GM21723 (cell line): ENCODE results near the gene OCIAD2.
"Not testable (repeated sequence)": the region's sequence is repeated elsewhere in the genome, so short reads cannot be mapped to it uniquely, and the experiment has no call there.

Experiments used
- ATAC-seq: cut with Tn5 transposase; IDR thresholded peaks from one replicate; pipeline ENCODE4 v1.9.1; 2021; ENCODE audit warnings: mild to moderate bottlenecking, moderate library complexity; ENCODE audit not compliant: unreplicated experiment

OCIAD2 gene

GRCh38 chr4:48906206-48907173, at the start of gene OCIAD2:
OCIAD2 (minus strand) TSS chr4:48906774; CDS start chr4:48904549, 2,225 bp downstream.
- ATAC-seq, result peak; percentile 98

GRCh38 chr4:48954314-48954713, 47.7 kb upstream of the OCIAD2 start:
- ATAC-seq, result no peak

GRCh38 chr4:48949518-48950219, 43.1 kb upstream of the OCIAD2 start:
- no peak for ATAC-seq

- ATAC-seq, result no peak
Measured at GRCh38 chr4:48949086-48949485, 42.5 kb upstream of the OCIAD2 start.

GRCh38 chr4:48947731-48948130, 41.2 kb upstream of the OCIAD2 start:
- ATAC-seq, result no peak

GRCh38 chr4:48945981-48946380, 39.4 kb upstream of the OCIAD2 start:
- ATAC-seq, result no peak

- ATAC-seq, result no peak
Measured at GRCh38 chr4:48944756-48945241, 38.2 kb upstream of the OCIAD2 start.

- no peak for ATAC-seq
Measured at GRCh38 chr4:48944252-48944651, 37.7 kb upstream of the OCIAD2 start.

GRCh38 chr4:48943387-48943786, 36.8 kb upstream of the OCIAD2 start:
- ATAC-seq, result no peak

GRCh38 chr4:48939785-48940184, 33.2 kb upstream of the OCIAD2 start:
- ATAC-seq, result no peak

GRCh38 chr4:48938831-48939230, 32.3 kb upstream of the OCIAD2 start:
- ATAC-seq, result no peak

GRCh38 chr4:48937033-48937432, 30.5 kb upstream of the OCIAD2 start:
- no peak for ATAC-seq

GRCh38 chr4:48931459-48931858, 24.9 kb upstream of the OCIAD2 start:
- no peak for ATAC-seq

GRCh38 chr4:48930654-48931053, 24.1 kb upstream of the OCIAD2 start:
- no peak for ATAC-seq

GRCh38 chr4:48924416-48924815, 17.8 kb upstream of the OCIAD2 start:
- ATAC-seq, result no peak

- not testable (repeated sequence) for ATAC-seq
Measured at GRCh38 chr4:48923065-48923464, 16.5 kb upstream of the OCIAD2 start.

- ATAC-seq, result no peak
Measured at GRCh38 chr4:48914311-48914710, 7.7 kb upstream of the OCIAD2 start.

GRCh38 chr4:48913346-48913745, 6.8 kb upstream of the OCIAD2 start:
- no peak for ATAC-seq

- no peak for ATAC-seq
Measured at GRCh38 chr4:48912349-48912748, 5.8 kb upstream of the OCIAD2 start.

GRCh38 chr4:48910511-48910910, 3.9 kb upstream of the OCIAD2 start:
- no peak for ATAC-seq

- no peak for ATAC-seq
Measured at GRCh38 chr4:48909697-48910096, 3.1 kb upstream of the OCIAD2 start.

- no peak for ATAC-seq
Measured at GRCh38 chr4:48908687-48909086, 2.1 kb upstream of the OCIAD2 start.
